RWPE2 (cell line): ENCODE measurements around the gene SIGLEC15.

ENCODE experiments used
- ATAC-seq: fragments of 200-7000 bp; cut with Tn5 transposase; 3 replicates; pipeline ENCODE4 v1.9.1; 2021; ENCODE audit warnings: low read depth
- DNase-seq: peaks from one replicate; pipeline ENCODE4 v3.0.0-alpha.2; 2020; ENCODE audit warnings: low spot score
- H3K27ac ChIP-seq: fragments of 450-650 bp; 2 replicates; pipeline ENCODE4 v1.5.1; 2017; ENCODE audit warnings: mild to moderate bottlenecking; ENCODE audit not compliant: poor library complexity, severe bottlenecking
- H3K27me3 ChIP-seq: fragments of 250-450 bp; sonication (Bioruptor Pico); 2 replicates; pipeline ENCODE4 v1.5.1; 2021; ENCODE audit warnings: mild to moderate bottlenecking, moderate library complexity; ENCODE audit not compliant: insufficient read depth, poor library complexity, severe bottlenecking
- H3K36me3 ChIP-seq: fragments of 250-450 bp; sonication (Bioruptor Pico); 2 replicates; pipeline ENCODE4 v1.5.1; 2020; ENCODE audit warnings: low read depth, mild to moderate bottlenecking, moderate library complexity
- H3K4me1 ChIP-seq: fragments of 250-450 bp; sonication (Bioruptor Pico); 2 replicates; pipeline ENCODE4 v1.5.1; 2021; ENCODE audit warnings: mild to moderate bottlenecking, moderate library complexity; ENCODE audit not compliant: insufficient read depth, poor library complexity, severe bottlenecking
- H3K4me3 ChIP-seq: fragments of 250-450 bp; sonication (Bioruptor Pico); 2 replicates; pipeline ENCODE4 v1.5.1; 2021; ENCODE audit warnings: mild to moderate bottlenecking, moderate library complexity; ENCODE audit not compliant: severe bottlenecking
- H3K9me3 ChIP-seq: fragments of 250-450 bp; sonication (Bioruptor Pico); 2 replicates; pipeline ENCODE4 v1.5.1; 2021; ENCODE audit warnings: mild to moderate bottlenecking, moderate library complexity; ENCODE audit not compliant: severe bottlenecking
- CTCF ChIP-seq: fragments of 450-650 bp; IDR thresholded peaks from one replicate; pipeline ENCODE4 v1.5.1; 2017; ENCODE audit warnings: mild to moderate bottlenecking, moderate library complexity; ENCODE audit not compliant: poor library complexity, severe bottlenecking

SIGLEC15 gene

GRCh38 chr18:45825258-45826044, at the start of gene SIGLEC15:
Gene SIGLEC15 (plus strand): TSS chr18:45825675. CDS start chr18:45825729, 54 bp downstream.
- ATAC-seq (no peak), DNase-seq (no peak)

GRCh38 chr18:45775743-45776142, 49.7 kb upstream of the SIGLEC15 start:
- Histone ChIP-seq H3K4me3 (no peak overlapping the region), H3K9me3 (no peaks in the 10 kb centered on the region), H3K36me3 (no peaks in the 10 kb centered on the region), H3K27ac (no peak overlapping the region), H3K27me3 (no peaks in the 10 kb centered on the region), H3K4me1 (peaks cover 25% of the 10 kb centered on the region)
- DNase-seq (no peak), ATAC-seq (no peak)
- TF ChIP-seq CTCF = no peak

More at GRCh38 chr18:45825258-45826044, at the start of gene SIGLEC15:
- Histone ChIP-seq H3K4me1 (peaks cover 22% of the 10 kb centered on the region), H3K9me3 (no peaks in the 10 kb centered on the region), H3K36me3 (no peaks in the 10 kb centered on the region), H3K4me3 (no peak within 1 kb of the TSS), H3K27me3 (no peaks in the 10 kb centered on the region), H3K27ac (no peak within 1 kb of the TSS)
- no peak for TF ChIP-seq CTCF

GRCh38 chr18:45777393-45777792, 48.1 kb upstream of the SIGLEC15 start:
- ATAC-seq (peak; percentile 61), DNase-seq (no peak)
- no peak overlapping the region for H3K4me3 ChIP-seq
- no peaks in the 10 kb centered on the region for H3K36me3 ChIP-seq
- no peaks in the 10 kb centered on the region for H3K9me3 ChIP-seq
- peaks cover 25% of the 10 kb centered on the region for H3K4me1 ChIP-seq
- TF ChIP-seq CTCF = no peak
- H3K27ac ChIP-seq = peak overlapping the region; percentile 31
- no peaks in the 10 kb centered on the region for H3K27me3 ChIP-seq

- Histone ChIP-seq H3K4me1 (peaks cover 26% of the 10 kb centered on the region), H3K9me3 (no peaks in the 10 kb centered on the region), H3K27ac (no peak overlapping the region), H3K27me3 (no peaks in the 10 kb centered on the region), H3K4me3 (no peak overlapping the region), H3K36me3 (no peaks in the 10 kb centered on the region)
- DNase-seq (no peak), ATAC-seq (no peak)
- TF ChIP-seq CTCF = no peak
Measured at GRCh38 chr18:45780568-45780967, 44.9 kb upstream of the SIGLEC15 start.

GRCh38 chr18:45782662-45783061, 42.8 kb upstream of the SIGLEC15 start:
- H3K27me3 ChIP-seq = no peaks in the 10 kb centered on the region
- no peak for TF ChIP-seq CTCF
- H3K9me3 ChIP-seq = no peaks in the 10 kb centered on the region
- no peak overlapping the region for H3K4me3 ChIP-seq
- DNase-seq (no peak), ATAC-seq (no peak)
- no peaks in the 10 kb centered on the region for H3K36me3 ChIP-seq
- peaks cover 21% of the 10 kb centered on the region for H3K4me1 ChIP-seq
- no peak overlapping the region for H3K27ac ChIP-seq
